CD4-positive, alpha-beta T cell treated with Interleukin-6 for 4 hours (primary cell): ENCODE results near the gene ZP1.
A peak's percentile ranks its signal among the peaks of the same experiment; 100 is the strongest.

Source experiments
- DNase-seq: peaks from one replicate; pipeline ENCODE4 v3.0.0-alpha.2; 2020; ENCODE audit warnings: mixed read lengths

ZP1 gene

GRCh38 chr11:60912851-60913528 lies 45.6 kb downstream of the ZP1 start:
- DNase-seq = no peak

- DNase-seq = peak; percentile 92
Observed at GRCh38 chr11:60913793-60914632, 46.7 kb downstream of the ZP1 start, which contains the start of gene TMEM109. Gene TMEM109 (plus strand): TSS chr11:60914158. CDS start chr11:60919694, 5,536 bp downstream.

GRCh38 chr11:60914633-60915247 lies 47.4 kb downstream of the ZP1 start:
- DNase-seq = peak; percentile 46

- peak; percentile 83 for DNase-seq
Observed at GRCh38 chr11:60915248-60915914, 48.0 kb downstream of the ZP1 start.

- DNase-seq = no peak
Observed at GRCh38 chr11:60916669-60917206, 49.4 kb downstream of the ZP1 start.

GRCh38 chr11:60917267-60917666 lies 49.9 kb downstream of the ZP1 start:
- DNase-seq = no peak

- no peak for DNase-seq
Observed at GRCh38 chr11:60918251-60918938, 51.1 kb downstream of the ZP1 start.

GRCh38 chr11:60918939-60919265 lies 51.6 kb downstream of the ZP1 start:
- no peak for DNase-seq

GRCh38 chr11:60919320-60919719 lies 52.0 kb downstream of the ZP1 start:
- DNase-seq = no peak

GRCh38 chr11:60919956-60920355 lies 52.6 kb downstream of the ZP1 start:
- DNase-seq = no peak

GRCh38 chr11:60921259-60921658 lies 53.9 kb downstream of the ZP1 start:
- no peak for DNase-seq

- no peak for DNase-seq
Observed at GRCh38 chr11:60921777-60922335, 54.5 kb downstream of the ZP1 start.

- no peak for DNase-seq
Observed at GRCh38 chr11:60922906-60923305, 55.6 kb downstream of the ZP1 start.

GRCh38 chr11:60923326-60923725 lies 56.0 kb downstream of the ZP1 start:
- no peak for DNase-seq

- DNase-seq = no peak
Observed at GRCh38 chr11:60923800-60924109, 56.4 kb downstream of the ZP1 start.

GRCh38 chr11:60924110-60924905 lies 57.0 kb downstream of the ZP1 start, which contains the start of gene TMEM132A:
Gene TMEM132A (plus strand): TSS chr11:60924460. CDS start chr11:60924634, 174 bp downstream.
- peak; percentile 15 for DNase-seq
